IPS-18a (cell line): ENCODE data around the gene IRX1.

ENCODE experiments used
- H3K27ac ChIP-seq: one replicate; pipeline ENCODE4 v1.5.1; 2013; ENCODE audit warnings: low read length
- H3K27me3 ChIP-seq: one replicate; pipeline ENCODE4 v1.6.1; 2013; ENCODE audit warnings: mild to moderate bottlenecking, low read length; ENCODE audit not compliant: control insufficient read depth, insufficient read depth
- H3K36me3 ChIP-seq: one replicate; pipeline ENCODE4 v1.6.1; 2013; ENCODE audit warnings: low read depth, low read length; ENCODE audit not compliant: control insufficient read depth
- H3K4me1 ChIP-seq: one replicate; pipeline ENCODE4 v1.6.1; 2013; ENCODE audit warnings: low read depth, low read length; ENCODE audit not compliant: control insufficient read depth
- H3K4me3 ChIP-seq: one replicate; pipeline ENCODE4 v1.5.1; 2013; ENCODE audit warnings: low read length
- H3K9ac ChIP-seq: one replicate; pipeline ENCODE4 v1.6.1; 2013; ENCODE audit warnings: mild to moderate bottlenecking, low read length, moderate library complexity
- H3K9me3 ChIP-seq: one replicate; pipeline ENCODE4 v1.6.1; 2013; ENCODE audit warnings: low read depth, low read length; ENCODE audit not compliant: control insufficient read depth

The IRX1 gene

DNA sequence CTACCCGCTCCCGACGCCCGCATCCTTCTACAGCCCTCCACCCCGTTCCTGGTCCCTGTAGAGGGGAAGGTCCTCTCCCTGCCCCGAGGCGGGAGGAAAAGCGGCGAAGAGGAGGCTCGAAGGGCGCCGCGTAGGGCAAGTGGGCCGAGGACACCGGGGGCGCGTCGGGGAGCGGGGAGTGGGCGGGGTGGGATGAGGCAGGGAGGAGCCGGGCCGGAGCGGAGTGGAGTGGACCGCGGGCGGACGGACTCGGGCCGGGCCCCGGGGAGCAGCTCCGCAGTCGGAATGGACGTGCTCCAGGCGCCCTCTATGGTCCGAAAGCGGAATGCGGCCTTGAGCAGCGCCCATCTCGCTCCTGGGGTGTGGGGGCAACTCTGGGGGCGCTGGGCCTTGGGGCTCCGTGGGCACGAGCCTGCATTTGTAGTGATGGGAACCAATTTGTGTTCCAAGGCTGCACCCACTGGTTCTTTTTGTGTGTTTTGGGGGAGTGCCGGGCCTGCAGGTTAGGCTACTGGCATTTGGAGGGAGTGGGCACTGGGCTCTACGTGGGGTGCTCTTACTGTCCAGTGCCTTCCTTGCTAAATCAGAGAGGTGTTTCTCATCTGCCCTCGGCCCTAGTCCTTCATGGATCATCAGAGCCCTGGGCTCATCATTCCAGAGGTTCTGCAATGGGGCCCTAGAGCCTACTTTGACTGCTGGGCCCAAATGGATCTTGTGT is 7.3 kb downstream of the IRX1 start:
- Histone ChIP-seq H3K9ac (no peak overlapping the region), H3K4me3 (peak overlapping the region; percentile 50), H3K9me3 (no peaks in the 10 kb centered on the region), H3K4me1 (peaks cover 27% of the 10 kb centered on the region), H3K36me3 (no peaks in the 10 kb centered on the region), H3K27ac (no peak overlapping the region), H3K27me3 (peaks cover 100% of the 10 kb centered on the region)

DNA sequence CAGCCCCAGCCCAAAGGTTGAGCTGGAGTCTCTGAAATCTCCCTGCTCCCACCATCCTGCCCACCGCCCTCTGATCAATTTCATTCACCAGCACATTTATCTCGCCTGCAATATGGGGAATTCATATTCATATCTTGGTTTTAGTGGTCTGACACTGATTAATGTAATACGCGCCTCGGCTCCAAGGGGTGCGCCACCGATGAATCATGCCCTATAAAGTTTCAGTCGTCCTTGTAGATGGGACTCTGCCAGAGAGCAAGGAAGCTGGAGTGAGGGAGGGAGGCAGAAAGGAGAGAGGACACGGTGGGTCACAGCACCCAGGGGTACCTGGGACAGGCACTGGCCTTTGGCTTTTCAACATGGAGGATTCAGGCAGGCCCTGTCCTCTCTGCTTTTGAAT is 8.9 kb downstream of the IRX1 start:
- peaks cover 15% of the 10 kb centered on the region for H3K4me1 ChIP-seq
- H3K9me3 ChIP-seq, result no peaks in the 10 kb centered on the region
- no peaks in the 10 kb centered on the region for H3K36me3 ChIP-seq
- H3K27ac ChIP-seq, result no peak overlapping the region
- peaks cover 87% of the 10 kb centered on the region for H3K27me3 ChIP-seq
- H3K4me3 ChIP-seq, result no peak overlapping the region
- no peak overlapping the region for H3K9ac ChIP-seq

DNA sequence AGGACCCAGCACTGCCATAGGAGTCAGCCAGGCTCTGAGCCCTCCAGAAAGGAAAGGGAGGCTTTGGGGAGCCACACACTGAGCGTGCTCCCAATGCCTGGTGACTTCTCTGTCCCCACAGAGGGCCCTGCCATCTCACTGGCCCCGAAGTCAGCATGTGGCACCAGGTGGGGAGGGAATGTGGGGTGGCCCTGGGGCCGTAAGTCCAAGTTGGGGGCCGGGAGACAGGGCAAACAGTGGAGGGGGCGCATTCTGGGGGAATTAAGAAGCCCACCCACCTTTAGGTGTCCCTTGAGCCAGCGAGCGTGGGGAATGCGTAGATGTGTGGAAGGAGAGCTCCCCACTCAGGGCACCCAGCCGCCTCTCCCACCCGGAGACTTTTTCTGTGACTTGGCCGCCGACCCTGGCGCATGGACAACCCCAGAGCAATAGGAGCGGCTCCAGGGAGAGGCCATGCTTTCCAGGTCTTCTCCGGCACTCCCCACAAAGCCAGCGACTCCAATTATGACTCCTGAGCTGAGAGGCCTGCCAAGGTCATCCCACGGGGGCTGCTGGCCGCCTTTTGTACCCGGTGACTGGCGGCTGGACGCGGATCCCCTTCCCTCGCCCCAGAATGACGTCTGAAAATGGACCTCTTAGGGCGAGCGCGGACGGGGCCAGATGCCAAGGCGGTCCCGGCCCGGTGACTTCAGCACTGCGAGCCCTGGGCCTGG is 9.8 kb downstream of the IRX1 start:
- Histone ChIP-seq H3K36me3 (no peaks in the 10 kb centered on the region), H3K9me3 (no peaks in the 10 kb centered on the region), H3K4me3 (no peak overlapping the region), H3K9ac (no peak overlapping the region), H3K27ac (no peak overlapping the region), H3K4me1 (peaks cover 15% of the 10 kb centered on the region), H3K27me3 (peaks cover 78% of the 10 kb centered on the region)

DNA sequence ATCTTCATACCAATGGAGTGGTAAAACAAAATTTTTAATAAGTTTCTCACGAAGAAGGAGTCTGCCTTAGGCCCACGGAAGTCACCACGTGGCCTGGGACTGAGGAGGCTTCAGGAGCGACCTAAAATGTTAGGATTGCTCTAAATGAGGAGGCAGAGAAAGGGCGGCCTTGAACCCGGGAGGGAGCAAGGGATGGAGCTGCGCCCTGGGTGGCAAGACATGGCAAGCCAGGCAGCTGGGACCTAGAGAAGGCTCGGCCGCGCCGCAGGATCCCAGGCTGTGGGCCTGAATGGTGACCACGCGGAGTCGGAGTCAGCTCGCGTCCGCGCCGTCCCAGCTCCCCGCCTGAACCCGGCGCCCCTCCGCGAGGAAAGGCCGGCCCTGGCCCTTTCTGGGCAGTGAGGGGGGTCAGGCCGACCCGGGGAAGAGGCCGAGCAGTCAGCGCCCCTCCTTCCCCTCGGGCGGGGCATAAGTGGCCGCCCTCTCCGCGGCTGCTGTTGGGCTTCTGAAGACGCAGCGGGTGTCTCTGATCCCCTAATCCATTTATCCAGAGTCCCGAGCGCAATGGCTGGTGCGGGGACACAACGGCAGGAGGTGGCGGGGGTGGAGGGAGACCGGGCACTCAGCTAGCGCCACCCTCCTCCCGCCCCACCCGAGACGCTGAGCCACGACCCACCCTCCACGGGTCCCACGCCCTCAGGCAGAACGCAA is 10.6 kb downstream of the IRX1 start:
- H3K36me3 ChIP-seq, result no peaks in the 10 kb centered on the region
- peaks cover 70% of the 10 kb centered on the region for H3K27me3 ChIP-seq
- H3K4me1 ChIP-seq, result peaks cover 10% of the 10 kb centered on the region
- no peaks in the 10 kb centered on the region for H3K9me3 ChIP-seq
- H3K9ac ChIP-seq, result peak overlapping the region; percentile 32
- H3K4me3 ChIP-seq, result peak overlapping the region; percentile 68
- no peak overlapping the region for H3K27ac ChIP-seq

DNA sequence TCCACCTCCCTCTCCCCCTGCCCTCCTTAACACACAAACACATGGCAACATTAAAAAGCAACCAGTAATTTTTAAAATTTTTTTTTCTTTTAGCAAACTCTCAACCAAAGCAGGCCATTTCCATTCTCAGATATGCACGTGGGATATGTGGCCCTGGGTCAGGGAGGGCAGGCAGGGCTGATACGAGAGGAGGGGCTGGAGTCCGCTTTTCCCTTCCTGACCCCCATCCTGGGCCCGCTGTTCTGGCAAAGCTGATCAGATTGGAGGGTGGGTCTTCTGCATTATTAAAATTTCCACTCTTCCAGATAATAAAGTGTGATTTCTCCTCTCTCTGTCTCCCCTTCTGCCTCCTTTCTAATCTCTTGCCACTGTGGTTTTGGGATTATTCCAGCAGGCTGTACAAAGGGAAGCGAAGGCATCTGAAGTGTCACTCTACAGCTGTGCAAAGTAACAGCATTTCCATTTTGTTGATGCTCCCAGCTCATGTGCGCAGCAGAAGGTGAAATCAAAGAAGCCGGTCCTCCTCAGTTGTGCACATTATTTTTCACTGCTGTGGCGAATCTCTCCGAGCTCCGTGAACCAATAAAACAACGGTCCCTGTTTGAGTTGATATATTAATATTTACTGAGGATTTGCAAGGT is 12.0 kb downstream of the IRX1 start:
- Histone ChIP-seq H3K9me3 (no peaks in the 10 kb centered on the region), H3K36me3 (no peaks in the 10 kb centered on the region), H3K4me3 (no peak overlapping the region), H3K27ac (no peak overlapping the region), H3K27me3 (peaks cover 56% of the 10 kb centered on the region), H3K4me1 (peaks cover 5% of the 10 kb centered on the region), H3K9ac (no peak overlapping the region)

DNA sequence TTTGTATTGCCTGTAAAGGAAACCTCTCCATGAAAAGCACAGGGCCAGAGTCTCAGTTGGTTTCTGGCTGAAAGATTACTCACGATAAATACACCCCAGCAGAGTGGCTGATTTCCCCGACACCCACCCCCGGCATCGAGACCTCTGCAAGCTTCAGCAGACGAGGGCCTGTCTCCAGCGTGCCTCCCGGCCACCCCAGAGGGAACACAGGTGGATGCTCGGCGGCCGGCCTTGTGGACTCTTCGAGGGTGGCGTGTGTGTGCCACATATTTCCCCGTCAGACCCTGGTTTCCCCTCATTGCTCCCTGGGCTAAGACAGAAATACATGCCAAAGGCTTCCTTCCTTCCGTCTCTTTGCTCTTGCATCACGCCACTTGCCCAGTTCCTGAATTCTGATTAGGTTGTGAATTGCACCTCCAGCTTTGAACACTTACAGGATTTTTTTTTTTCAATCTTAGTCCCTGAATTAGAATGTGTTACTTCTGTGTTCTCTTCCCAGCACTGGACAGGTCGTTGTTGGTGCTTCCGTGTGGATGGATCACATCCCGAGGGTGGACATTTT is 13.6 kb downstream of the IRX1 start:
- Histone ChIP-seq H3K36me3 (no peaks in the 10 kb centered on the region), H3K4me3 (no peak overlapping the region), H3K27me3 (peaks cover 40% of the 10 kb centered on the region), H3K9ac (no peak overlapping the region), H3K27ac (no peak overlapping the region), H3K9me3 (no peaks in the 10 kb centered on the region), H3K4me1 (peaks cover 5% of the 10 kb centered on the region)

DNA sequence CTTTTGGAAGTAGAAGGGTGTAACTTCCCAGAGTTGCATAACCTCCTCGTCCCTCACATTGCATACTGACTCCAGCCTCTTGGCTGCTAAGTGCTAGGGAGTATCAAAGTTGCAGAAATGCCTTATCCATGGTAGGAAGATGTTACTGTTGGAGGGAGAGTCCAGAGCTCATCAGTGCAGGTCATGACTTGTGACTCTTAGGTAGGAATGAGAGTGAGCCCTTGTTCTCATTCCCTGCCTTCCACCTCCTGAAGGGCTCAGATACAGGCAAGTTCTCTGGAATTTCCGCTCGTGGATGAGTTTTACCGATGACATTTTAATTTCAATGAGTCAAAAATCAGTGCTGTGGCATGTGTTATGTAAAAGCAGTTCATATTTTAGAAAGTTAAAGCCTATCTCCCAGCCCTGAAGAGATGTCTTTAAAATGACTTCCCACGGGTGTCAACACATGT is 17.0 kb downstream of the IRX1 start:
- H3K4me3 ChIP-seq, result no peak overlapping the region
- H3K27me3 ChIP-seq, result peaks cover 6% of the 10 kb centered on the region
- H3K9ac ChIP-seq, result no peak overlapping the region
- no peaks in the 10 kb centered on the region for H3K4me1 ChIP-seq
- H3K27ac ChIP-seq, result no peak overlapping the region
- no peaks in the 10 kb centered on the region for H3K9me3 ChIP-seq
- no peaks in the 10 kb centered on the region for H3K36me3 ChIP-seq

DNA sequence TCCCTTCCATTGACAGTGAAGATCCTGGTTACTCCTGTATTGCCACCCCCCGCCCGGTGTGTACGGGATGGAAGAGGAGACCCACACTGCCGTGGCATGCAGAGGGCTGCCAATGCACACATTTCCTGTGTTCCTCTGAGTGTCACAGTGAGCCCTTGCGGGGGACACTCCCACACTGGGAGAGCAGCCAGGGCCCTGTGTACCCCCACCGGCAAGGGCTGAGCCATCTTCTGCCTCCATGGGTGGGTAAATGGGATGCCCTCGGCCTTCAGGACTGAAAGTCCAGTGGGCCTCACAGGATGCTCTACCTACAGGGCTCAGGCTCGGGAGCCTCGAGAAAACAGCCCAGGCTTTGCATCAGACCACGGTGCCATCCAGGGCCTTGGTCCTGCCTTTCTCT is 18.1 kb downstream of the IRX1 start:
- no peaks in the 10 kb centered on the region for H3K9me3 ChIP-seq

DNA sequence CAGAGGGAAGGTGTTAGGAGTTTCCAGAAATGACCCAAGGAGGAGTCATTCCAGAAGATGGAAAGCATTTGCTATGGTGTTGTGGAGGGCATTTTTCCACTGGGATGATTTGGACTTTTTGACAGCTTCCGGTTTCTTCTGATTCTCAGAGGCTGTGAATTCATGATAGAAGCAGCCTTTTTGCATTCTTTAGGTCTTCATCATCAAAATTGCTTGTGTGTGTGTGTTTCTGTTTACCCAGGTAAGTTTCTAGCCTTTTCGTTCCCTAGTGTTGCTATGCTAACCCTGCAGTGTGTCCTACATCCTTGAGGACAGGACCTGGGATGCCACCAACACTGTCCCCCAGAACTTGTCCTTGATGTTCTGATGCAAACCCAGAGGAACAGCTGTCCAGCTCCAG is 19.6 kb downstream of the IRX1 start:
- Histone ChIP-seq H3K36me3 (no peaks in the 10 kb centered on the region), H3K4me3 (no peak overlapping the region), H3K9ac (no peak overlapping the region), H3K9me3 (no peaks in the 10 kb centered on the region), H3K27ac (no peak overlapping the region), H3K4me1 (no peaks in the 10 kb centered on the region), H3K27me3 (no peaks in the 10 kb centered on the region)

More for the DNA sequence above, 18.1 kb downstream of the IRX1 start:
- H3K27ac ChIP-seq, result no peak overlapping the region
- H3K27me3 ChIP-seq, result no peaks in the 10 kb centered on the region
- H3K9ac ChIP-seq, result no peak overlapping the region
- H3K36me3 ChIP-seq, result no peaks in the 10 kb centered on the region
- no peak overlapping the region for H3K4me3 ChIP-seq
- no peaks in the 10 kb centered on the region for H3K4me1 ChIP-seq

DNA sequence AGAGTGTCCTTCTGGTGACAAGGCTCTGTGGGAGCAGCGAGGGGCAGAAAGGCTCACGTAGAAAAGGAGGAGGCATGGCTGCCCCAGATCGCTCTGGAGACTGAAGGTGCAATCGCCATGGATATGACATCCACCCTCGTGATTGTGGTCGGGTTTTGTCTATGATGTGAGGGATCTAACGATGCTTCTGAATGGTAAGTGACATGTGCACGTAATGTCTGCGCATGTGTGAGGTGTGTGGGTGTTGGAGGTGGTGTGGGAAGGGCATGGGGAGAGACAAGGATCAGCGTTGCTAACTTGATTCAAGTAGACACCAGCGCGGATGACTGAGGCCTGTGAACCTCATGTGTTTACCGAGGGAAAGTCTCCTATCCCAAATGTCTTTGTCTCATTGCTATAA is 20.2 kb downstream of the IRX1 start:
- Histone ChIP-seq H3K27me3 (no peaks in the 10 kb centered on the region), H3K4me3 (no peak overlapping the region), H3K4me1 (no peaks in the 10 kb centered on the region), H3K9me3 (no peaks in the 10 kb centered on the region), H3K36me3 (no peaks in the 10 kb centered on the region), H3K27ac (no peak overlapping the region), H3K9ac (no peak overlapping the region)

DNA sequence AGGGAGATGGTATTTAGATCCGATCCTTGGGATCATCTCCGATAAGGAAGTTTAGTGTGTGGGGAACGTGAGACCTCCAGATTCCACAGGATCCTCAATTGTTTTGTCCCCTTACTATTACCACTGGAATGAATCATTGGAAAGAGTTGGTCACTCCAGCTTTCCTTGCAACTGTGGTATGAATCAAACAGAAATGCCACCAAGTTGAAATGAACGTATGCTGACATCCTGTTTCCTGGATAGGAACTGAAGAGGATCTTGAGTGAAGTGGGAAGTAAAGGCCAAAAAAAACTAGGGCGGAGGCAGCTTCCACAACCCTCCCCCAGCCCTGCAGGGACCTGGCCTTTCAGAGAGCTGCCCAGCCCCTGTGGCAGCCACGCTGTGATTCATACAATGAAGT is 23.9 kb downstream of the IRX1 start:
- H3K4me1 ChIP-seq, result no peaks in the 10 kb centered on the region
- no peak overlapping the region for H3K27ac ChIP-seq
- H3K9me3 ChIP-seq, result no peaks in the 10 kb centered on the region
- no peak overlapping the region for H3K9ac ChIP-seq
- no peaks in the 10 kb centered on the region for H3K36me3 ChIP-seq
- no peak overlapping the region for H3K4me3 ChIP-seq
- no peaks in the 10 kb centered on the region for H3K27me3 ChIP-seq
